NCI-H187 treated with DMSO at 0.1 percent for 48 hours (cell line): ENCODE results near the gene ZC3HAV1L.
"Not testable (repeated sequence)": the region's sequence is repeated elsewhere in the genome, so short reads cannot be mapped to it uniquely, and the experiment has no call there.

Source experiments
- DNase-seq: peaks from one replicate; lab custom pipeline; 2025; lab: John Stamatoyannopoulos, UW

Gene ZC3HAV1L

DNA sequence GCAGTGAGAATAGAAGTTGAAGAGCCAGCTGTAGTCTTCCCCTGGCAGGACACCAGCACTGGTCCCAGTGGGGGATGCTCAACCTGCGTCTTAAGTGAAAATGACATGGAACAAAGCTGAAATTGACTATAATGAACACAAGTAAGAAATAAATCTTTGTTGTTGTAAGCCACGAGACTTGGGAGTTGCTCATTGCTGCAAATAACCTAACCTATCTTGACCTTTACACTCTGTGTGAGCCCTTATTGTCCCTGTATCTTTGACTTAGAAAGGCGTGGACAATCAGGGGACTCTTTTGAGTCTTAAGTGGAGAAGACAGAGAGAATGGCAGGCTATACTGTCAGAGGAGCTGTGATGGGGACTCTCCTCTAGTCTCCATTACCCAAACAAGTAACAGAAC is 16.9 kb downstream of the ZC3HAV1L start:
- no peak for DNase-seq

- peak; percentile 40 for DNase-seq
These were observed 18.8 kb downstream of the ZC3HAV1L start for GRCh38 chr7:139016931-139017511.

DNA sequence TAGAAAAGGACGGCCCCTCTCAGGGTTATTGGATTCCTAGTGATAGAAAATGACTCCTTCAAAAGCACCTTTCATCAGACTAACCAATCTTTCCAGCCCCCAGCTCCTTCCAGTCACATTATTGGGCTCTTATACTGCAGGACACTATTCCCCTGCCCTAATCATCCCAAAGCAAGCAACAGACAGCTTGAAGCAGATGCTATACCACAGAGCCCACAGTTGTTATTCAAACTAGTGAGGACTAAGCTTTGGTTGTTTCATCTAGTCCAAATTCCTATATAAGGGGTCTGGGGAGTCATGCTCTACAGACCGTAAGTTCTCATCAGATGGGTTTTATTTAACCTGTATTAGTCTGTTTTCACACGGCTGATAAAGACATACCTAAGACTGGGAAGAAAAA is 24.5 kb downstream of the ZC3HAV1L start:
- no peak for DNase-seq

GRCh38 chr7:139004321-139005090 is 31.3 kb downstream of the ZC3HAV1L start:
- DNase-seq: no peak

DNA sequence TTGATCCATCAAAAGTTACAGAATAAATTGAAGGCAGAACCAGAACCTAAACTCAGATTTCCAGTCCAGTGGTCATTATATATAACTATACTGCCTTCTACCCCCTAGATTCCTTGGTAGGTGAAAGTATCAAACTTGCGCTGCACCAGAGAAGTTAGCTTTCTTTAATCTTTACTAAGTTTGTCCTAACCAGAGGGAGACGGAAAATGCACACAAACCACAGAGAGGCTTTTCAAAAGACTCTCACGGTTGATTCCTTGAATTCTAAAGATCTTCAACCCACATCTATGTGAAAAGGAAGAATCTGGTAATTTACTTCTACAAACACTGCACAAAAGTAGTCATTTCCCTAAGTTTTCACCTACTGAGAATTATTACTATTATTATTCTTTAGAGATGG is 36.4 kb downstream of the ZC3HAV1L start:
- DNase-seq: no peak

GRCh38 chr7:138992052-138992531 is 43.8 kb downstream of the ZC3HAV1L start:
- no peak for DNase-seq

- DNase-seq: no peak
These were observed 48.2 kb downstream of the ZC3HAV1L start for GRCh38 chr7:138987686-138988085.

DNA sequence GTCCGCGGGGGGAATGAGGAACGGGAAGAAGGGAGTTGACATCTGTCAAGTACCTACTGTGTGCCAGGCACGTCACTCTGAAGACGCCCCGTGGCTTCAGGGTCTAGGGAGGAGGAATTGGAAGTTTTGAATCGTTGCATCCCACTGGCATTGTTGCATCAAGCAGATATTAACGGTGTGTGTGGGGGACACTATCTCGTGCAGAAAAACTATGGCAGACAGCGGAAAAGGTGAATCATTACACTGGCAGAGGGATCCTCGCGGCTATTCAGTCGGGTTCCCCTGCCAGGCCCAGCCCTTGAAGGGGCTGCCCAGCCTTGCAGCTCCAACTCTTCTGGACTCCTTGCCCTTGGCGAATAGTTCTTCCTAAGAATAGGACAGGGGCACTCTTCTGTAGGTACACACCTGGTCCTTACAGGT is 53.6 kb downstream of the ZC3HAV1L start:
- DNase-seq: no peak

GRCh38 chr7:138981332-138982203 is 54.3 kb downstream of the ZC3HAV1L start, which contains the start of gene KIAA1549:
TSS of gene KIAA1549 (minus strand) at chr7:138981389. CDS start at chr7:138981269, 120 bp downstream.
- no peak for DNase-seq

DNA sequence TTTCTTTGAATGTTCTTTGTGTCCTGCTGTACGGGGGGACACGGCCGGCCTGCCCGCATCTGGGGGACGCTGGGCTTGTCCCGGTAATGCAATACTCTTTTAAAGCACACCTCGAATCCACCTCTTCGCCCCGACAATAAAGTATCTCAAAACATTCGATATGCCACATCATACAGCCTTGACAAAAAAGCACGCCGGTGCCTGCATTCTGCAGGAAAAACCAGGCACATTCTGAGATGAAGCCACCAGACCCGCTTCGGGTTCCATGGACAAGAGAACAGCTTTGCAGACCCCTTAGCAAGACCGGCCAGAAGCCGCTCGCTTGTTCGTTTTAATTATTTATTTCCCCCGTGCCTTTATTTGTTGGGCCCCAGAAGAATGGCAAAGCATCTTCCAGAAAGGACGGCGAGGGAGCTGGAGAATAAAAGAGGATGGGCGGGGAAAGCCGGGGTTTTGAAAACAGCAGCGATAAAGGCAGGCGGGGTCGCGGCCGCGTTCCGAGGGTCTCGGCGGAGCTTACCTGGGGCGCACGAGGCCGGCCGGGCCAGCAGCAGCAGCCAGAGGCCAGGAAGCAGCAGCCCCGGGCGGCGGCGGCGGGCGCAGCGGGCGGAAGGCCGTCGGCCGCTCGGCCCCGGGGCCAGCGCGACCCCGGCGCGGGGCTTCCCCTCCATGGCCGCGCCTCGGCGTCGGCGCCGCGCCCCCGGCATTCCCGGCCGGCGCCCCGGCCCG is 55.1 kb downstream of the ZC3HAV1L start:
- no peak for DNase-seq

DNA sequence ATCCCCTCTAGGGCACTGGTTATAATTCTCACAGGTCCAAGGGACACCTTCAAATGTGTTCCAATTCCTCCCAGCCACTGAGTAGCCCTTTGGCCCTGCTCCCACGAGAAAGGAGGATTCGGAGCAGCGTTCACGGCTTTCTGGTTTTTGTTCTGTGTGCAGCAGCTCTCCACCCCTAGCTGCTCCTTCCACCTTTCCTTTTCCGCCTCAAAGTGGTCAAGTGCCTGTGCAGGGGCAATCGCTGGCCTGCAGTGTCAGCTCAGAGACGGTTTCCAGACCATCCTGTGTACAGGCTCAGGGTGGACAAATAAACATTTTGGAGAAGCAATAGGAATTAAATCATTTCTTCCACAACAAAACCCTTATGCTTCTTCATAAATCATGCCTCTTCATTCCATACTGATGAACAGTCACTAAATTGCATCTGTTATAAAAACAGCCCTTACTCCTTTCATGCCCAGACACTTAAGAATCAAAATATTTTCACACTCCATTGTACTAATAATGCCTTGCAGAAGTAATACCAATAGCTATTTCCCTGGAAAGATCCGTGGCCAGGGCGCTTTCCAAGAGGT is 55.8 kb downstream of the ZC3HAV1L start:
- DNase-seq: no peak

- no peak for DNase-seq
These were observed 56.4 kb downstream of the ZC3HAV1L start for GRCh38 chr7:138979226-138979979.

- DNase-seq: no peak
These were observed 57.2 kb downstream of the ZC3HAV1L start for GRCh38 chr7:138978541-138979184.

DNA sequence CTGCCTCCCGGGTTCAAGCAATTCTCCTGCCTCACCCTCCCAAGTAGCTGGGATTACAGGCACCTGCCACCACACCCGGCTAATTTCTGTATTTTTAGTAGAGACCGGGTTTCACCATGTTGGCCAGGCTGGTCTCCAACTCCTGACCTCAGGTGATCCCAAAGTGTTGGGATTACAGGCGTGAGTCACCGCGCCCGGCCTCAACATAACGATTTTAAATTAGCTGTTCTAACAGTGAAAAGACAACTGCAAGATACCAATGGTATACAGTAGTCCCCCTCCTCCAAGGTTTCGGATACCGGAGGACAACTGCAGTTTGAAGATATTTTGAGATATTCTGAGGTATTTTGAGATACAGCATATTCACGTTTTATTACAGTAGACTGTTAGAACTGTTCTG is 59.7 kb downstream of the ZC3HAV1L start:
- not testable (repeated sequence) for DNase-seq
